GM18505 (cell line): ENCODE results near the gene ENDOD1.
A peak's percentile ranks its signal among the peaks of the same experiment; 100 is the strongest.
"Not testable (repeated sequence)": the region's sequence is repeated elsewhere in the genome, so short reads cannot be mapped to it uniquely, and the experiment has no call there.

ENCODE experiments used
- ATAC-seq: cut with Tn5 transposase; IDR thresholded peaks from one replicate; pipeline ENCODE4 v1.9.1; 2021; ENCODE audit not compliant: unreplicated experiment
- POLR2A ChIP-seq: IDR thresholded peaks from 4 replicates; pipeline ENCODE4 v1.6.1; 2011; ENCODE audit warnings: borderline replicate concordance; ENCODE audit not compliant: insufficient read depth, insufficient read length; ENCODE audit errors: extremely low read depth

Gene ENDOD1

GRCh38 chr11:95134491-95134890 is 44.8 kb downstream of the ENDOD1 start:
- no peak for ATAC-seq
- TF ChIP-seq POLR2A, result no peak

- TF ChIP-seq POLR2A, result no peak
- ATAC-seq, result no peak
Measured at GRCh38 chr11:95135155-95135554, 45.5 kb downstream of the ENDOD1 start.

- ATAC-seq, result no peak
Measured at GRCh38 chr11:95135880-95136279, 46.2 kb downstream of the ENDOD1 start.

GRCh38 chr11:95136747-95137146 is 47.1 kb downstream of the ENDOD1 start:
- ATAC-seq, result not testable (repeated sequence)

More at GRCh38 chr11:95135880-95136279, 46.2 kb downstream of the ENDOD1 start:
- TF ChIP-seq POLR2A, result no peak

GRCh38 chr11:95137299-95137698 is 47.7 kb downstream of the ENDOD1 start:
- ATAC-seq, result no peak
- TF ChIP-seq POLR2A, result no peak

GRCh38 chr11:95138448-95138847 is 48.8 kb downstream of the ENDOD1 start:
- ATAC-seq, result peak; percentile 80
- no peak for TF ChIP-seq POLR2A

GRCh38 chr11:95140397-95141033 is 50.9 kb downstream of the ENDOD1 start:
- TF ChIP-seq POLR2A, result no peak
- no peak for ATAC-seq

- ATAC-seq, result no peak
Measured at GRCh38 chr11:95142431-95142830, 52.8 kb downstream of the ENDOD1 start.

GRCh38 chr11:95143106-95143681 is 53.5 kb downstream of the ENDOD1 start:
- no peak for TF ChIP-seq POLR2A
- no peak for ATAC-seq

More at GRCh38 chr11:95142431-95142830, 52.8 kb downstream of the ENDOD1 start:
- TF ChIP-seq POLR2A, result no peak

- TF ChIP-seq POLR2A, result no peak
- no peak for ATAC-seq
Measured at GRCh38 chr11:95144313-95145235, 54.9 kb downstream of the ENDOD1 start.

- TF ChIP-seq POLR2A, result no peak
- ATAC-seq, result no peak
Measured at GRCh38 chr11:95145430-95146060, 55.9 kb downstream of the ENDOD1 start.

- no peak for TF ChIP-seq POLR2A
Measured at GRCh38 chr11:95147364-95147905, 57.8 kb downstream of the ENDOD1 start.

GRCh38 chr11:95148406-95148805 is 58.8 kb downstream of the ENDOD1 start:
- no peak for ATAC-seq
- no peak for TF ChIP-seq POLR2A

More at GRCh38 chr11:95147364-95147905, 57.8 kb downstream of the ENDOD1 start:
- ATAC-seq, result no peak
